Measurements from ENCODE around the gene POLR1A.

POLR1A gene

GRCh38 chr2:86066007-86066578 lies 39.6 kb downstream of the POLR1A start (continued):
- no peak for TF ChIP-seq ZNF350 (tag by site-specific recombination; IDR thresholded peaks at IDR 0.05)
- TF ChIP-seq ZNF843 (tag by site-specific recombination; IDR thresholded peaks at IDR 0.05): no peak

- H3K36me3 ChIP-seq (ENCODE audit: control insufficient read depth in 2 of 2, insufficient read depth in 1 of 2, low read length in 2 of 2): peaks cover 48 to 92% of the 10 kb centered on the region in 2 experiments
- TF ChIP-seq GLI2 (tag by site-specific recombination; IDR thresholded peaks at IDR 0.05; ENCODE audit: borderline replicate concordance, low read depth): no peak
- TF ChIP-seq ZNF791 (tag by site-specific recombination; IDR thresholded peaks at IDR 0.05): no peak
- TF ChIP-seq ZNF292 (tag by site-specific recombination; IDR thresholded peaks at IDR 0.05; ENCODE audit: borderline replicate concordance, low read depth): no peak
- TF ChIP-seq MYNN (tag by site-specific recombination; IDR thresholded peaks at IDR 0.05; ENCODE audit: borderline replicate concordance): no peak
- no peak for TF ChIP-seq ZNF513 (tag by site-specific recombination; IDR thresholded peaks at IDR 0.05)
- TF ChIP-seq ZBTB44 (tag by site-specific recombination; IDR thresholded peaks at IDR 0.05): no peak
- no peak for TF ChIP-seq ZNF155 (tag by site-specific recombination; IDR thresholded peaks at IDR 0.05)
- no peak for TF ChIP-seq ZNF521 (tag by site-specific recombination; IDR thresholded peaks at IDR 0.05)
- no peak for TF ChIP-seq PRDM4 (tag by site-specific recombination; IDR thresholded peaks at IDR 0.05)
- no peak for TF ChIP-seq KLF16 (tag by site-specific recombination; IDR thresholded peaks at IDR 0.05)
- no peak for TF ChIP-seq ZNF654 (tag by site-specific recombination; IDR thresholded peaks at IDR 0.05; ENCODE audit: low read depth)
- no peak for TF ChIP-seq BCL11A (tag by site-specific recombination; IDR thresholded peaks at IDR 0.05; ENCODE audit: low read depth)
- no peak for TF ChIP-seq ZBTB48 (tag by site-specific recombination; IDR thresholded peaks at IDR 0.05)
- no peak for TF ChIP-seq PATZ1 (tag by site-specific recombination; IDR thresholded peaks at IDR 0.05)
- TF ChIP-seq ZNF843 (tag by site-specific recombination; IDR thresholded peaks at IDR 0.05): no peak
- no peak for TF ChIP-seq ZNF148 (tag by site-specific recombination; IDR thresholded peaks at IDR 0.05; ENCODE audit: borderline replicate concordance)
- no peak for TF ChIP-seq ZNF280D (tag by site-specific recombination; IDR thresholded peaks at IDR 0.05)
- TF ChIP-seq YY2 (tag by site-specific recombination; IDR thresholded peaks at IDR 0.05): no peak
- no peak for TF ChIP-seq TCF7L2 (IDR thresholded peaks at IDR 0.05; ENCODE audit: borderline replicate concordance, low read depth, low read length)
Measured at GRCh38 chr2:86065512-86065911, 40.2 kb downstream of the POLR1A start.

More at GRCh38 chr2:86065512-86065911, 40.2 kb downstream of the POLR1A start:
- POLR2A ChIA-PET: no interaction called here
- H3K4me1 ChIP-seq (ENCODE audit: control insufficient read depth, insufficient read depth, low read length): no peaks in the 10 kb centered on the region
- no peaks in the 10 kb centered on the region for H3K9me3 ChIP-seq (ENCODE audit: control insufficient read depth, insufficient read depth, low read depth, low read length)
- CTCF ChIA-PET: interaction anchor here (0.7 kb wide), 1 partner anchor 14 kb away, joined by 3 read pairs; no protein-coding TSS in a partner anchor
- H3K4me3 ChIP-seq (ENCODE audit: low read depth, low read length): no peak overlapping the region
- H3K27ac ChIP-seq (ENCODE audit: extremely low read depth, low read depth, low read length): no peak overlapping the region
